Suprapubic skin (tissue), 4 donors: ENCODE results near the gene GET3. TPM values are rescaled to one million over a fixed set of nuclear protein-coding genes. Genes with fewer than 3 reads are reported as not detected.

Source experiments
- total RNA-seq, 4 donors: library from RNA; depleted of rRNA; stranded (reverse); fragments of >200 nt; gene quantifications; one replicate each; pipeline ENCODE4 v1.1.0, GENCODE V29; 2016

The GET3 gene
- total RNA-seq, 4 donors from 2014 or later = 26.2 to 63.6 (median 56.9) TPM

Other genes with a start within 250 kb of the GET3 start
- gene ZNF564, start 186.0 kb upstream of the GET3 start, total RNA-seq = 10 to 100 TPM in 1 of 4 donors, 1 to 10 TPM in 3; 5.6 to 17.4 (median 7.6) TPM
- gene ZNF490, start 126.7 kb upstream of the GET3 start, total RNA-seq = 1 to 10 TPM; 5.0 to 9.3 (median 7.0) TPM
- gene ZNF791, start 126.6 kb upstream of the GET3 start, total RNA-seq = 10 to 100 TPM; 14.3 to 36.1 (median 17.3) TPM
- gene MAN2B1, start 70.8 kb upstream of the GET3 start, total RNA-seq = 10 to 100 TPM; 42.6 to 94.1 (median 78.9) TPM
- gene WDR83, start 70.7 kb upstream of the GET3 start, total RNA-seq = 10 to 100 TPM in 3 of 4 donors, 1 to 10 TPM in 1; 9.8 to 21.9 (median 17.2) TPM
- gene DHPS, start 55.6 kb upstream of the GET3 start, total RNA-seq = 100 to 1,000 TPM; 108 to 265 (median 136) TPM
- not detected for gene GNG14, start 49.5 kb upstream of the GET3 start, total RNA-seq
- gene FBXW9, start 40.9 kb upstream of the GET3 start, total RNA-seq = 10 to 100 TPM in 3 of 4 donors, 1 to 10 TPM in 1; 9.7 to 13.7 (median 12.3) TPM
- 100 to 1,000 TPM in 2 of 4 donors, 10 to 100 TPM in 2; 94.6 to 206 (median 110) TPM for gene TNPO2, start 13.6 kb upstream of the GET3 start, total RNA-seq
- 100 to 1,000 TPM; 164 to 228 (median 210) TPM for gene TRIR, start 2.8 kb upstream of the GET3 start, total RNA-seq
- 10 to 100 TPM; 18.2 to 62.0 (median 46.8) TPM for gene BEST2, start 14.3 kb downstream of the GET3 start, total RNA-seq
- gene HOOK2, start 38.1 kb downstream of the GET3 start, total RNA-seq = 100 to 1,000 TPM in 2 of 4 donors, 10 to 100 TPM in 2; 55.1 to 227 (median 83.6) TPM
- 1,000 to 10,000 TPM in 3 of 4 donors, 100 to 1,000 TPM in 1; 687 to 2,027 (median 1,088) TPM for gene JUNB, start 54.0 kb downstream of the GET3 start, total RNA-seq
- 100 to 1,000 TPM; 270 to 579 (median 540) TPM for gene PRDX2, start 64.3 kb downstream of the GET3 start, total RNA-seq
- gene THSD8, start 64.6 kb downstream of the GET3 start, total RNA-seq = 1 to 10 TPM in 1 of 4 donors, not detected in 3; 1.6 TPM
- 10 to 100 TPM; 12.3 to 15.4 (median 14.0) TPM for gene RNASEH2A, start 69.1 kb downstream of the GET3 start, total RNA-seq
- not detected for gene RTBDN, start 97.1 kb downstream of the GET3 start, total RNA-seq
- gene MAST1, start 101.0 kb downstream of the GET3 start, total RNA-seq = 1 to 10 TPM; 2.7 to 5.3 (median 3.7) TPM
- gene DNASE2, start 144.0 kb downstream of the GET3 start, total RNA-seq = 10 to 100 TPM; 20.6 to 38.3 (median 31.1) TPM
- gene KLF1, start 149.7 kb downstream of the GET3 start, total RNA-seq = not detected
- 10 to 100 TPM; 28.5 to 33.0 (median 31.9) TPM for gene GCDH, start 153.7 kb downstream of the GET3 start, total RNA-seq
- gene SYCE2, start 181.8 kb downstream of the GET3 start, total RNA-seq = under 1 TPM in 1 of 4 donors, not detected in 3; 0.89 TPM
- 10 to 100 TPM; 49.0 to 60.6 (median 50.9) TPM for gene FARSA, start 196.2 kb downstream of the GET3 start, total RNA-seq
- gene CALR, start 201.1 kb downstream of the GET3 start, total RNA-seq = 100 to 1,000 TPM; 131 to 285 (median 237) TPM
- 100 to 1,000 TPM in 3 of 4 donors, 10 to 100 TPM in 1; 95.4 to 120 (median 109) TPM for gene RAD23A, start 208.4 kb downstream of the GET3 start, total RNA-seq
- 10 to 100 TPM; 20.4 to 31.0 (median 24.8) TPM for gene GADD45GIP1, start 219.7 kb downstream of the GET3 start, total RNA-seq
- gene DAND5, start 232.1 kb downstream of the GET3 start, total RNA-seq = not detected